ENCODE results near the gene DDIT3.
A peak's percentile ranks its signal among the peaks of the same experiment; 100 is the strongest.

Gene DDIT3

DNA sequence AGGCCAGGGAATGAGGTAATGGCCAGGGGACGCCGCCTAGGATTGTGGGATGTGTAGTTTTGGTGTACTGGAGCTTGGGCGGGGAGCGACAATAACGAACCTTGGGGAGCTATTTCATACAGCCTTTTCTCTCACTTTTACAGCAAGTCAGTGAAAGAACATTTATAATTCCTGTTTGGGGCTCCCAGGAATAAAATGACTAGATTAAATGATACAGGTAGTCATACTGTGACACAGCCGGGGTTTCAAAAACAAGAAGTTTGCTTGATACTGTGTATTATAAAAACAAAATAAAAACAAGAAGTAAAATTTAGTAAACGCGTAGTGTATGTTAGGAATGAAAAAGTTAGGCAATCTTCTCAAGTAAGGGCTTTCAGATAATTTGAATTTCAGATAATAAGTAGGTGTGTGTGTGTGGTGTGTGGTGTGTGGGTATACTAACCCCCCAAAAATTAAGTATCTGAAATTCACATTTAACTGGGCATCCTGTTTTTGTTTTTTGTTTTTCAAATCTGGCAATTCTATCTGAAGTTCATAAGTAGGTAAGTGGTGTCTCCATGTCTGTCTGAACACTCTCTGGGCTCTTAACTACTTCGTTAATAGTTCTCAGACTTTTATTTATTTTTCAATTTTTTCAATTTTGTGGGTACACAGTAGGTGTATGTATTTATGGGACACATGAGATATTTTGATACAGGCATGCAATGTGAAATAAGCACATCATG is 27.1 kb upstream of the DDIT3 start:
- no peak for DNase-seq (ENCODE audit: low read depth)

DNA sequence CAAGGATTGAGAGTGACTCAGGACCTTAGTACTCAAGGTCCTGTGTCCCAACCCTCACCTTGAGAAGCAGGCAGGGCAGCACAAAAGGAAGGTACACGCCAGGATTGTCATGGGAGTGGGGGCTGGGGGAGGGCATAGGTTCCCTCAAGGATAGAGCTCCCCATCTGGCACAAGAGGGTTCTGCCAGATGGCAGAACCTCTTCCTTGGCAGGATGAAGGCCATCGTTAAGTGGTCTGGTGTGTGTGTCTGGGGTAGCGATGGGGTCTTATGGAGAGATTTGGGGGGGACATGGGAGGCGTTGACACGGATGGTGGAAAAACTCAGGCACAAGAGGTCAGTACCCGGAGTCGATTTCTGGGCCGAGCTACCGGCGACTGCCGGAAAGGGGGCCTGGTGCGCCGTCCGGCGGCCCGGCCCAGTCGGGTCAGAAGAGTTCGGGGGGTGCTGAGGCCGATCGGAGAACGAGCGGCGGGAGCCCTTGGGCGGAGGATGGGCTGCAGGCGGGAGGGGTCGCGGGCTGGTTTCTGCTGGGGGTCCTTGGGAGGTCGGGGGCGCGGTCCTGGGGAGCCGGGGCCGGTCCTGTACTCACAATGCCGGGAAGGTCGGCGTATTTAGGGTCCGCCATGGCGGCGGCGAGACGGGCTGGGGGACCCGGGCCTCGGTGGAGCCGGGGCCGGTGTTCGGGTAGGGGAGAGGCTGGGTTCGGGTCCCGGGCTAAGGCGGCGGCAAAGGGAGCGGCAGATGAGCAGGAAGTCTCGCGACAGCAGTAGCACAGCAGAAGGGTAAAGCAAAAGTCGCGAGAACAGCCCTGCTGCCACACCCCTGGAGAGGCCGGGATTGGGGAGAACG is 26.3 kb upstream of the DDIT3 start, which contains the start of gene DCTN2:
DCTN2 (minus strand) TSS at position 755 of the 850 bp plus-strand sequence; CDS start at position 626, 129 bp downstream.
- DNase-seq (ENCODE audit: low read depth), result peak; percentile 92

DNA sequence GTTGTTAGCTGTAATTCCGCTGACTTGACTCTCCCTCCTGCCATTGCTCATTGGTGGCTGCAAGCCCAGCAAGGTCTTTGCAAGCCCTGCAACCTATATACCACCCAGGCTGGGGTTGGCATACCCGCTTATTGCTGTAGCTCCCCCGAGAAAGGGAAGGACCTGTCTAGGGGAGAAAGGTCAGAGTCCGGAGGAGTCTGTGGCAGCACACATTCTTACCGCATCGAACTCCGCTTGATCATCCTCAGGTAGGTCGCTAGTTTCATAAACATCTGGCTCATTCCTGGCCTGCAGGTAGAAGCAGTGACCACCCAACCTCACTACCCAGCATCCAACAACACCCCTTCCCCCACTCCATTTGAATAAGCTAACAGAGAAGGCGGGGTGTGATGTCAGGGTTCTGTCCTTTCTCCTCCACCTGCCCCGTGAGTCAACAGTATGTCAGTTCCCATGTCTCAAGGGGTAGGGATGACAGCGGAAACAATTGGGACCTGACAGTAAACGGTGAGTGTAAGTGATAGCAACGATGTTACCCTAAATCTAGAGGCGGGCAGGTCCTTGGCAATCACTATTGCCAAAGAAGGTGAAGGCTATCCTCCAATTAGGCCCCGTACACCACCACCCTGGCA is 25.6 kb upstream of the DDIT3 start:
- DNase-seq (ENCODE audit: low read depth), result no peak

DNA sequence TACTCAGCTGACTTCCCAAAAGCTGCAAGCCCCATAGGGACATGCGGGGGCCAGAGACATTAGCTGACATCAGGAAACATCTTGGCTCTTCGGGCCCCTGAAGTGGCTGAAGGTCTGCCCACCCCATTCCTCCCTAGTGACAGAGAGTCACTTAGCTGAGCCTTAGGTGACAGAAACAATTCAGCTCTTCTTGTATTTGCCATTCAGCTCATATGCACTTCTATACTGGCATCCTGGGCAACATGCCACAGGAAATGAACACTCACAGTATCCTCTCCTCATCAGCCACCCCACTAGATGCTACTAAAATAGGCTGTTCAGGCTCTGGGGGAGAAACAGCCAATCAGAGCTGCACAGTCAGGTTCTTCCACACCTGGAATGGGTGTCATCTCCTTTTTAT is 23.3 kb upstream of the DDIT3 start:
- DNase-seq (ENCODE audit: low read depth), result no peak

DNA sequence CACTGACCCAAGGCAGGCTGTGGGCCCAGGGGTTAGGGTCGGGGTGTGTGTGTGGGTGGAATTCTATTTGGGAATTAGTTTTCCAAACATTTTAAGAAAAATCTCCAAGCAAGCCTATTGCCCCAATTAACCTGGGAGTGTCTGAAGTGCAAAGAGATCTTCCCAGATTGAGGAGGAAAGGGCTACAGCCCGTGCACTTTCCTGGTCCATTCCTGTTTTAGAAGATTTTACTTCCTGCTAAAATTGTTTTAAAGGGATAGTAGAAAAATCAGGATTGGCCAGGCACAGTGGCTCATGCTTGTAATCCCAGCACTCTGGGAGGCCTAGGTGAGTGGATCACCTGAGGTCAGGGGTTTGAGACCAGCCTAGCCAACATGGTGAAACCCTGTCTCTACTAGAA is 21.4 kb upstream of the DDIT3 start:
- DNase-seq (ENCODE audit: low read depth), result no peak

DNA sequence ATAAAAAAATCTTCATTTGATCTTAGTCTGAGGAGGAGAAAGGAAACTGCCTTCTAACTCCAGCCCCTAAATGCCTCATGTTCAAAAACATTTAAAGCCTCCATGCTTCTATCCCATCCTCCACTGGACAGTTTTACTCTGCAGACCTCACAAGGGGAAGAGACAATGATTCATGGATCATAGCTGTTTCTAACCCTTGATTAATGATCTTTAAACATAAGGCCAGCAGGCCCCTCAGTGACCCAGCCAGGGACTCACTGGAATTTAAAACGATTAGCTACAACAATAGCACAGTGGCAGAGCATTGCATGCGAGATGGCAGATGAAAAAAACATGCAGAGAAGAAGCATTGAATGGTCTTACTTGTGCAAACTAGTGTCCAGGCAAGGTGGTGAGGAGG is 20.7 kb upstream of the DDIT3 start:
- no peak for DNase-seq (ENCODE audit: low read depth)

DNA sequence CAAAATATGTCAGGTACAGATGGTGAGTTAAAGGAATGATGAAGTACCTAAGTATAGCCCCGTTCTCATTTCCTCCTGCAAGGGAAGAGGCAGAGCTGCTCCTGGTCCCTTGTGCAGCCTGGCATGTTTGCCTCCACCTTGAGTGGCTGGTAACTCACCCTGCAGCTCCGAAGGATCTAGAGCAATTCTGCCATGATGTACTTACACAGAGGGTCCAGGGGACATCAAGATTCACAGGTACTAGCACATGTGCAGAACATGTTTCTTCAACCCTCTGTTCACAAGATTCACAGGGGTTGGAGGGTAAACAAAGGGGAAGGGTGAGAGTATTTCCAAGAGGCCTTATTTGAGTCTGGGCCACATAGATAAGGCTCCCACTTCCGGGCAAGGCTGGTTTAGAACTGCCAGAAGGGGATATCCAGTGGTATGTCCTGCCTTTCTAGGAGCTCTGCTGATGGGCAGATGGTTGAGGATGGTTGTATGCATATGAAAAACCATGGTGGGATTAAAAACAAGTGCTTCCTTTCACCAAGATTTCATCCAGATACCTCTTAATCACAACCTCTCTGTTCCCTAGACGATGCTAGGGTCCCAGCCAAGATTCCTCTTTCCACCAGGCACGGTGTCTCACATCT is 18.9 kb upstream of the DDIT3 start:
- DNase-seq (ENCODE audit: low read depth), result no peak

DNA sequence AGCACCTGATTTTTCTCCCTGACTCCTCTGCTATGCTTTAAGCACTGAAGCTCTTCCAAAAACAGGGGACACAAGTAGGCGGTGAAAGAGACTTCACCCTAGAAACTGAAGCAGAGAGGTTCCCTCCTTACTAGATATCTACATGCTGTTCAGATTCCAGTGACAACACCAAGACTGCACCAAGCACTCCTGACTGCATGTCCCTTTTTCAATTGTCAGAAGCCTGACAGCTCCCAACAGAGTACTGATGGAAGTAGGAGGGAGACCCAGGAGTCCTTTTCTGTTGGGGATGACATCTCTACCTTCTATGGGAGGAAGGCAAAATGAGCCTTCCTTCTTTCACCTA is 16.3 kb upstream of the DDIT3 start:
- no peak for DNase-seq (ENCODE audit: low read depth)

DNA sequence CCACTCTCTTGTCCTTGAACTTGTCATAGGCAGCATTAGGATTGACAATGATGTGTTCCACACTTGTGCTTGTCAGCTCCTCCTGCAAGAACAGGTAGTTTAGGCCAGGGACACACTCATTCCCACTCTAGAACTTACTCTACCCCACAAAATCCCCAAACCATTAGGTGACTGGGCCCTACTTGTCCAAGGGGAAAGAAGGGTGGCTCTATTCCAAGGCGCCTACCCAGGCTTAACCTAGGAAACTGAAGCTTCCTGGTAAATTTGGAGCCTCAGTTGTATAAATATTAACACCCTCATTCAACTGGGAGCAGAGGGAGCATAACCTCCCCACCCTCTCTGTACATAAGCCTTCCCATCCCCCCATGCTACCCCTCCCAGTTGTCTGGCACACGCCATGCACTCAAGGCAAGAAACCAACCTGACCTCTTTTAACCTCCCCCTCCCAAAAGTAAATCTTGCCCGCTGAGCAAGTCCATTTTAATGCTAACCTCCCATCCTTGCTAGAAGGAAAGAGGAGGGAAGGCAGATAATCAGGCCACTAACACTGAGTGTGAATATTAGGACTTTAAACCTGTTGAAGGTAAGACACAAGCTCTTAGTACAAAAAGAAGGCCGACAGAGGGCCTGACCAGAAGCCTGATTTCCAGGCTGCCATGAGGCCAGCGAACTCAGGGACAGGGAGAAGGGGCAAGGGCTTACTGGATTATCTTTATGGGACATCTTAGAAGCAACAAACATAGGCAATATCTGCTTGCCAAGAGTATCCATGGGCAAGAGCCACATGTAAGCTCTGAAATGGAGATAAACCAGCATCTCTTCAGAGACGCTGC is 15.7 kb upstream of the DDIT3 start:
- no peak for DNase-seq (ENCODE audit: low read depth)

DNA sequence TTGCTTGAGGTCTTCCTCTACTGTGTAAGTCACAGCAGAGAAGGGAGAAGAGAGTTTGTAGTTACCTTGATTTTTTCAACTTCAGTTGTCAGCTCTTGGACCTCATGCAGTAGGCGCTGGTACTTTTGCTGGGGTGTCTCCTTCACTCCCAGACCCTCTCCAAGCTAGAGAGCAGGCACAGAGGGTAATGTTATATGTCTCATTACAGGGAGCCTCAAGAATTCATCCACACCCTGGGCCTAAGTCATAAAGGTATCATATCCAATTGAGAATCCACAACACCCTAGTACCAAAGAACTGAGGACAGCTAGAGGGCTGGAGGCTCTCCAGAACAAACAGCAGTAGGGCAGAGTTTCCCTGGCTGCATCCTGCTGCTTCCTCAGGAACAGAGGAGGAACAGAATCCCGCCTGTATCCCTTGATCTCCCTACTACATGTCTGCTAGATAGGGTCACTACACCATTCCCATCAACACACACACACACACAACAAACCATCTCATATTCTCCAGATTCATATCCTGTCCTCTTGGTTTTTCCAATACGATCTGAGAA is 14.8 kb upstream of the DDIT3 start:
- no peak for DNase-seq (ENCODE audit: low read depth)

DNA sequence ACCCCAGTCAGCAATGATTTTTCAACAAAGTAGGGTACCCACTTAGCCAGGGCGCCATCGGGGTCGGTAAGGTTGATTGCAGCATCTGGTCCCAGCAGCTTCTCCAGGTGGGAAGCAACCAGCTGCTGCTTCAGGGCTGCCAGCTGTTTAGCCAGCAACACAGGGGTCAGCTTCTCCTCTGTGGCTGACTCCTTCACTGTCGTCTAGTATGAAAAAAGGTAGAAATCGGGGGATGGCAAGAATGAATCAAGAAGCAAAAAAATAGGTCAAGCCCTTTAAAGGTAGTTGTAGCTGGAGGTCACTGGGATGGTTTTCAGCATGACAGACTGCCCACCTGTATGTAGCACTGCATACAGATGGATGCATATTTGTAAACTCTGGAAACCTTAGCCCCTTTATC is 13.9 kb upstream of the DDIT3 start:
- DNase-seq (ENCODE audit: low read depth), result no peak

DNA sequence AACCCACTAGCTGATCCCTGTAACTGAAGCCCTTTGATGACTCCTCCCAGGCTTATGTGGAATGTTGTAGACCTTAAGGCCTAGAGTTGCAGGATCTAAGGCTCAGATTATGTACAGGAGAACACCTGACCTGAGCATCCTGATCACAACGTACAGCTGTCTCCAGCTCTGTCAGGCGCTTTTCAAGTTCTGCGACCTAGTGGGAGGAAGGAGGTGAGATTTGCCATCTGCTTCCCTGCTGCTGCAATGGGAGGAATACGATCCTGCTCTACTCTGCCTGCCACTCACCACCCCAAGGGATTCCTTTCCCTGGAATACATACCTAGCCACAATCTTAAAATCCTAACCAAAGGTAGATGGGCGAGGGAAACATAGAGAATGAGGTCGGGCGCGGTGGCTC is 12.8 kb upstream of the DDIT3 start:
- DNase-seq (ENCODE audit: low read depth), result no peak

DNA sequence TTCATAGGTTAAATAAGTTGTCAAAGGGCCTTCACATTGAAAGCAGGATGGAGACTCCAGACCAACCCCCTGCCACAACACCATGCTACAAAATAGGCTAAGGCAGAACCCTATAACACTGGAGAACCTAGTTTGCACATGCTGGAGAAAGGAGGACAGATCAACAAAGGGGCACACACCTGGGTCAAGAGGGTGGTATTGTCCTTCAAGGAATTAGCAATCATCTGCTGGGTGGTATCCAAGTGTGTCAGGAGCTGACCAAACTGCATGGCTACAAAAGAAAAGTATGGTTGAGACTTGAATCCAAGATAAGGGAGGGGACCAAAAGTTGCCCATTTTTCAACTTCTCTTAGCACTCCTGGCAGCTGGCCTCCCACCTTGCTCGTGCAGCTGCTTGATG is 11.5 kb upstream of the DDIT3 start:
- DNase-seq (ENCODE audit: low read depth), result no peak

DNA sequence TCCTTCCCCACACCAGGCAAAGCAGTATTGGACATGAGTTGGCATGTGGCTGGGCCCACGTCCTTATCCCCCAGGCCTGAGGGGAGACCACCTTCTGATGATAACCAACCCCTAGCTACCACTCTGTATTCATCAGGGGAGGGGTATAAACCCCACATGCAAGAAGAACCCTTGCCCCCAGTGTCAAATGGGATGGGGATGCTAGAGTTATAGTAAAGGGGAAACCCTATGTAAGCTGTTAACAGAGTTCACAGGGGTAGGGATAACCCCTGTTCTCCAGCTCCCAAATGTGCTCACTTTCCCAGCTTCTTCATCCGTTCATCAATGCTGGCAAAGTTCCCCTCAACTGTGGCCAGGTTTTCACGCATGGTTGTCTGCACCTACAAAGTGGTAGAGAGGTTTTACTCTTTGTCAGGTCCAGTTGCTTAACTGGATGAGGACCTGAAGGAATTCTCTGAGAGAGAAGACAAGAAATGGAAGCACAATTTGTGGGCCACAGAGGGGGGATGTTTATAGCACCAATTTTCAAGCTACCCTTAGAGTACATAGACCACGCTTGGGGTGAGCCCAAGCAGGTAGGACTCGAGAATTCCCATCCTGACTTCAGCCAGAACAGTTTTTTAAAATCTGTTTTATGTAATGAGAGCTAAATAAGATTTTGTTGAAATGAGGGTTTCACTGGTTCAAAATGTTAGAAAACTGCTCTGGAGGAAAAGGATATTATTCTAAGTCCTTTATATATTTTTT is 10.3 kb upstream of the DDIT3 start:
- DNase-seq (ENCODE audit: low read depth), result no peak

DNA sequence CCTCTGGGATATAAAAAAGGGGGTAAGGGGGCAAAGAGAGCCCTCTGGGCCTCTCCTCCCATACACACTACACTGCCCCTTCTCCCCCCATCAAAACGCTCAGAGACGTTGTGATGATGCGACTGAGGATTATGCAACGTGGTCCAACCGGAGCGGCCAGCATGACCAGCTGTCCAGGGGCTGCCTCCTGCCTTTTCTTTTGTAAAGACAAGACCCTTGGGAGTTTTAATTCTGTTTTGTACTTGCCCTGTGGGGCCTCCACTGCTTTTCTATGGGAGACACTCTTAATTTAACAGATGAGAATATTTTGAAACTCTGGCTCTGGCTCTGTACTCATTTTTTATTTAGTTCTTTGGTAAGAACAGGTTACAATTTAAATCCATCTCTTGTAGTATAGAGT is 9.5 kb upstream of the DDIT3 start:
- DNase-seq (ENCODE audit: low read depth), result no peak

DNA sequence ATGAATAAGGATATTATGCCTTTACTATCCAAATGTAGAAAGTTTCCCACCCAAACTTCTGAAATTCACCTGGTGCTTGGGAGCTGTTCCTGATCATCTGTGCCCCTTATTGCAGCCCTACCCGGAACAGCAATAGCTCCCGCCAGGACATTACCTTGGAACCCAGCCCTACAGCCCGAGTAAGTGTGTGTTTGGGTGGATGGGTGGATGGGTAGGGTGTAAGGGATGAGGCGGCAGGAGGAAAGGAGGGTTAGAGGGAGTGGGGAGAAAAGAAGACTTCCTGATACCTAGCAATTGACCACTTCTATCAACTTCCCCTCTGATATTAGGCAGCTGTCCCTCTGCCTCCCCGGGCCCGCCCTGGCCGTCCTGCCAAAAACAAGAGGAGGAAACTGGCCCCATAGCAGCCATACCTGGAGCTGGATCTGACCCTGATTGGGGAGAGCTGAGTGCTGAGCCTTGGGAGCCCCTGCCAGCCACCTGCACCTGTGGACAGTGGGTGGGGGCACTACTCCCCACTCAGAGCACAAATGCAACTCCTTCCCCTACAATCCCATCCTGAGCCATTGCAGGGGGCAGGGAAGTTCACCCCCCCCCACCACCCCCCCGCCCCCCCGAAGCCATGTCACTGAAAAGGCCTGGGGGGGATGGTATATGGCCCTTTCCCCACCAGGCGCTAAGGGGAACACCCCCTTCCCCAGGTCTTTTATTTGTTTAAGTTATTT is 8.7 kb upstream of the DDIT3 start:
- no peak for DNase-seq (ENCODE audit: low read depth)

DNA sequence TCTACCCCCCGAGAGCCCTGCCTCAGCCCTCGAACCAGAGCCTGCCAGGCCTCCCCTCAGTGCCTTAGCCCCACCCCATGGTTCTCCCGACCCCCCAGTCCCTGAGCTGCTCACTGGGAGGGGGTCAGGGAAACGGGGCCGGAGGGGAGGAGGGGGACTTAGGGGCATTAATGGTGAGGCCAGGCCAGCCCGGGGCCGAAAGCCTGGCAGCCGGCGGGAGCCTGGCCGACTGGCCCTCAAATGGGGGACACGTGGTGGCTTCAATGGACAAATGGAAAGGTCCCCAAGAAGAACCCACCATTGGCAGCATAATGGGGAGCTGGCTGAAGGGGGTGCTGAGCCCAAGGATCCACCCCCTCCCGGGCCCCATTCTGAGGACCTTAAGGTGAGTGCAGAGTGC is 7.9 kb upstream of the DDIT3 start:
- DNase-seq (ENCODE audit: low read depth), result no peak

DNA sequence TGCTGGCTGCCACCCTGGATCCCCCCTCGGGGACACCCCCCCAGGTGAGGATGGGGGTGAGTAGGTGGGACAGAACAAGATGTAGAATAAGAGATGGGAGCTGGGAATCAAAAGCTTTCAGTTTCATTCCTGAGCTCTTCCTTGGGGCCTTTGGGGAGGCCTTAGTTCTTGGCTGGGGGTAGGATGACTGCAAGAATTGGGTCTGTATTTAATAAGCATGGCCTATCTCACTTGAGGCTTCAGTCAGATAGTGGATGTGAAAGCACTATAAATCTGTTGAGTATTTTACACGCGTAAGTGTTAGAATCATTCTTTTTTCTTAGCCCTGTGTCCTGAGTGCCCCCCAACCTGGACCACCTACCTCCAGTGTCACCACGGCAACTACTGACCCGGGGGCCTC is 6.9 kb upstream of the DDIT3 start:
- DNase-seq (ENCODE audit: low read depth), result no peak

DNA sequence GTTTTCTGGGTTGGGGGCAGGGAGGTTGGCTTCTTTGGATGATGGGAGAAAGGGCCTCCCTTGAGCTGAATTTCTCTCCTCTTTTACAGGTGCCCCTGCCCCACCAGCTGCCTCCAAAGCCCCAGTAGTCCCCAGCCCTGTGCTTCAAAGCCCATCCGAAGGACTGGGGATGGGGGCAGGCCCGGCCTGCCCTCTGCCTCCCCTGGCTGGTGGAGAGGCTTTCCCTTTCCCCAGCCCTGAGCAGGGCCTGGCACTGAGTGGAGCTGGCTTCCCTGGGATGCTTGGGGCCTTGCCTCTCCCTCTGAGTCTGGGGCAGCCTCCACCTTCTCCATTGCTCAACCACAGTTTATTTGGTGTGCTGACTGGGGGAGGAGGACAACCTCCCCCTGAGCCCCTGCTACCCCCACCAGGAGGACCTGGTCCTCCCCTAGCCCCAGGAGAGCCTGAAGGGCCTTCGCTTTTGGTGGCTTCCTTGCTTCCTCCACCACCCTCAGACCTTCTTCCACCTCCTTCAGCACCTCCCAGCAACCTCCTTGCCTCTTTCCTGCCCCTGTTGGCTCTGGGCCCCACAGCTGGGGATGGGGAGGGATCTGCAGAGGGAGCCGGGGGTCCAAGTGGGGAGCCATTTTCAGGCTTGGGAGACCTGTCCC is 6.3 kb upstream of the DDIT3 start:
- DNase-seq (ENCODE audit: low read depth), result no peak

Measured in activated T-cell treated with anti-CD3 and anti-CD28 coated beads for 48 hours (primary cell).